ENCODE results near the gene SIRT2.
A peak's percentile ranks its signal among the peaks of the same experiment; 100 is the strongest.
"Not testable (repeated sequence)": the region's sequence is repeated elsewhere in the genome, so short reads cannot be mapped to it uniquely, and the experiment has no call there.

Gene SIRT2

DNA sequence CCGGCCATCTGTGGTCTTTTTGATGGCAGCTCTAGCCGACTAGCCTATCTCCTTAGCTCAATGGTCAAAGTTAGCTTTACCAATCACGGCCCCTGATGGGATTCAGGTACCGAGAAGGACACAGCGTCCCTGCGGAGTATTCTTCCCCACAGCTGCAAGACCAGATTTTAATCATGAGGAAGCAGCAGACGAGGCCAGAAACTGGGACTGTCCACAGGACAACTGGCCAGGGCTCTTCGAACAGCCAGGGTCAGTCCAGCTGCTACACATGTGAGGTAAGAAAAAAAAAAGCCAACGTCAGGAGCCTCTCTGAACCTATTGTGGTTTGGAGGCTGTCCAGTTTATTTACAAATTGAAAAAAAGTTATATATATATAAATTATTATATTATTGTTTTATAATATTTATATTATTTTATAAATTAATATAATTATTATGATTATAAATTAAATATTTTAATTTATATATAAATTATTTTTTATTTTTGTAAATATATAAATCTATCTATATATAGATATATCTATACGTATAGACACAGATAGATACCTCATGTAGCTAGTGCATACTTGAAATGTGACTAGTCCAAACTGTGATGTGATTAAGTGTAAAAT is 32.1 kb downstream of the SIRT2 start:
- no peak for DNase-seq

DNA sequence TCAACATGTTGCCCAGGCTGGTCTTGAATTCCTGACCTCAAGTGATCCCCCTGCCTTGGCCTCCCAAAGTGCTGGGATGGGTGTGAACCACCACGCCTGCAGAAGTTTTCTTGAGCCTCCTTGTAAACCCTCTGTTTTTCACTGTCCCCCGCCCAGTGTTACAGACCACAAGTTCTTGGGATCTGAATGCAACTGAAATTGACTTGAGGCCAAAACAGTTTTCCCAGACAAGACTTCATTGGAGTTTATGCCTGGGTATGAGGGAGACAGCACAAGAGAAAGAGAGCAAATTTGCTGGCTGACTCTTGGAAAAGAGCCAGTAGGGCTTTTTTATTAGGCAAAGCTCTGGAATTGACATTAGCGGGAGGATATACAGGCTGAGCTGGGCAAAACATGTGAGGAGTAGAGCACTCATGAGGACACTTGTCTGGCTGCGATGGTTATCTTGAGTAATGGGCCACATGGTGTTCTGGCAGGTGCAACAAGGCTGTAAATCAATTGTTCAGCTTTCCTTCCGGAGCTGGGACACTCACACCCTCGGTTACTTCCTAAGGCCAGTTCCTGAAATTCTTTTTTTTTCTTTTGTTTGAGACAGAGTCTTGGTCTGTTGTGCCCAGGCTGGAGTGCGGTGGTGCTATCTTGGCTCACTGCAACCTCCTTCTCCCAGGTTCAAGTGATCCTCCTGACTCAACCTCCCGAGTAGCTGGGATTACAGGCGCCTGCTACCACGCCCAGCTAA is 36.9 kb downstream of the SIRT2 start:
- no peak for DNase-seq

DNA sequence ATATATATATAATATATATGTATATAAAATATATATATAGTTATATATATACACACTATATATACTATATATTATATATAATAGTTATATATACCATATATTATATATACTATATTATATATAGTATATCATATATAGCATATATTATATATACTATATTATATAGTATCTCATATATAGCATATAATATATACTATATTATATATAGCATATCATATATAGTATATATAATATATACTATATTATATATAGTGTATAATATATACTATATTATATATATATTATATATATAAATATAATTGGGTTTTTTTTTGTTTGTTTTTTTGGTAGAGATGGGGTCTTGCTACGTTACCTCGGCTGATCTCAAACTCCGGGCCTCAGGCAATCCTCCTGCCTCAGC is 38.0 kb downstream of the SIRT2 start:
- DNase-seq: no peak

DNA sequence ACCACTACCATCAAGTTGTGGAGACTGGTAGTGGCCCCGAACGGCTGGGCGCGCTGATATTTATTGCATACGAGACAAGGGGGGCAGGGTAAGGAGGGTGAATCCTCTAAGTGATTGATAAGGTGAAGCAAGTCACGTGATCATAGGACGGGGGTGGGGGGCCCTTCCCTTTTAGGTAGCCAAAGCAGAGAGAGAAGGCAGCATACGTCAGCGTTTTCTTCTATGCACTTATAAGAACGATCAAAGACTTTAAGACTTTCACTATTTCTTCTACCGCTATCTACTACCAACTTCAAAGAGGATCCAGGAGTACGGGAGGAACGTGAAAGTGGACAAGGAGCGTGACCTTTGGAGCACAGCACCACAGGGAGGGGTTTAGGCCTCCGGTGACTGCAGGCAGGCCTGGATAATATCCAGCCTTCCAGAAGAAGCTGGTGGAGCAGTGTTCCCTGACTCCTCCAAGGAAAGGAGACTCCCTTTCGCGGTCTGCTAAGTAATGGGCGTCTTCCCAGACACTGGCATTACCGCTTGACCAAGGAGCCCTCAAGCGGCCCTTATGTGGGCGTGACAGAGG is 39.7 kb downstream of the SIRT2 start:
- not testable (repeated sequence) for DNase-seq

DNA sequence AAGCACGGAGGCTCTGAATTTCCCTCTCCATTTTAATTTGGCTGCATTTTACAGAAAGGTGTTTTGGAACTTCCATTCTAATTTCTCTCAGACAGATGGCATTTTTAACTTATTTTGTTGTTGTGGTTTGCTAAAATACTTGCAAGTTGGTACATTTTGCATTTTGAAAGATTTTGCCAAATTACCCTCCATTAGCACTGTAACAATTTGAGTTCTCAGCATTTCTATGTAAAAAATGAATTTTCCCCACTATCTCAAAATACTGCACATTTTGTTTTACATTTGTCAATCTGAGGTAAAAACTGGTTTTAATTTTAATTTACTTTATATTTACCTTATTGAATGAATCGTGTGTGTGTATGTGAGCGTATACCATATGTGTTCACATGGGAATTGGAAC is 42.6 kb downstream of the SIRT2 start:
- no peak for DNase-seq

DNA sequence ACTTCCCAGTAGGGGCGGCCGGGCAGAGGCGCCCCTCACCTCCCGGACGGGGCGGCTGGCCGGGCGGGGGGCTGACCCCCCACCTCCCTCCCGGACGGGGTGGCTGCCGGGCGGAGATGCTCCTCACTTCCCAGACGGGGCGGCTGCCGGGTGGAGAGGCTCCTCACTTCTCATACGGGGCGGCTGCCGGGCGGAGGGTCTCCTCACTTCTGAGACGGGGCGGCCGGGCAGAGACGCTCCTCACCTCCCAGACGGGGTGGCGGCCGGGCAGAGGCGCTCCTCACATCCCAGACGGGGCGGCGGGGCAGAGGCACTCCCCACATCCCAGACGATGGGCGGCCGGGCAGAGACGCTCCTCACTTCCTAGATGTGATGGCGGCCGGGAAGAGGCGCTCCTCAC is 43.7 kb downstream of the SIRT2 start:
- DNase-seq: not testable (repeated sequence)

DNA sequence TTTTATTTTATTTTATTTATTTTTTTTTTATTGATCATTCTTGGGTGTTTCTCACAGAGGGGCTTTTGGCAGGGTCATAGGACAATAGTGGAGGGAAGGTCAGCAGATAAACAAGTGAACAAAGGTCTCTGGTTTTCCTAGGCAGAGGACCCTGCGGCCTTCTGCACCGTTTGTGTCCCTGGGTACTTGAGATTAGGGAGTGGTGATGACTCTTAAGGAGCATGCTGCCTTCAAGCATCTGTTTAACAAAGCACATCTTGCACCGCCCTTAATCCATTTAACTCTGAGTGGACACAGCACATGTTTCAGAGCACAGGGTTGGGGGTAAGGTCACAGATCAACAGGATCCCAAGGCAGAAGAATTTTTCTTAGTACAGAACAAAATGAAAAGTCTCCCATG is 44.5 kb downstream of the SIRT2 start:
- DNase-seq: not testable (repeated sequence)

DNA sequence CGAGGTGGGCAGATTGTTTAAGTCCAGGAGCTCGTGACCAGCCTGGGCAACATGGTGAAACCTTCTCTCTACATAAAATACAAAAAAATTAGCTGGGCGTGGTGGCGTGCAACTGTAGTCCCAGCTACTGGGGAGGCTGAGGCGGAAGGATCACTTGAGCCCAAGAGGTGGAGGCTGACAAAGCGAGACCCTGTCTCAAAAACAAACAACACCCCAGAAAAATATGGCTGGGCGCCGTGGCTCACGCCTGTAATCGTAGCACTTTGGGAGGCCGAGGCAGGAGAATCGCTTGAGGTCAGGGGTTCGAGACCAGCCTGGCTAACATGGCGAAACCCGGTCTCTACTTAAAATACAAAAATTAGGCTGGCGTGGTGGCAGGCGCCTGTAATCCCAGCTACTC is 46.2 kb downstream of the SIRT2 start:
- DNase-seq: no peak

DNA sequence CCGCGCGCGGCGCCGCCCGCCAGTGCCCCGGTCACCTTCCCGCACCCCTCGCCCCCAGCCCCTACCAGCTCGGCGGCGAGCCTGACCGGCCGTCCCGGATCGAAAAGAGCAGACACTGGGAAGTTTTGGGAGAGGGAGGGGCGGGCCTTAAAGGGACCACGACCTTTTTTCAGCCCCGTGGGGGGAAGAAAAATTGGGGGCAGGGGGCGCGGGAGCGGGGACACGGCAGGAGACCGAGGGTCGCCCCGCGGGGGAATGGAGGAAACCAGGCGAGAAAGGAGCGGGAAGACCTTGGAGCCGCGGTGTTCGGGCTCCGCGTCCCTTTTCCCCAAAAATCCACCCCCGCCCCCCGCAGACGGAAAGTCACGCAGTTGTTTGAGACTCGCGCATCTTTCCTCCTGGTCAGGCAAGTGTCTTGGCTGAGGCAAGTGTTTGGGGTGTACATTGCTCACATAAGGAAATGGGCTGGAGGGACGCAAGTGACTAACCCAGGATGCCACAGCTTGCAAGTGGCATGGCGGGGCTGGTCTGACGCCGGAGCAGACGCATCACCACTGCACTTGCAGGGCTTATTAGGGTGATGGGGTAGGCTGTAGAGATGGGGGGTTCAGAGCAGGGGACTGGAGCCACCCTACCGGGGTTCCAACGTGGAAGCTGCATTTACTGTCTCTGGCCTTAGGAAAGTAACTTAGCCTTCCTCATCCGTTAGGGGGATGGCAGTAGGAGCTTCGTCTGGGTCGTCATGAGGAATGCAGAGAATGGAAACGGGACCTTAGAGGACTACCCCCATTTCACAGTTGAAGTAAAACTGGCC is 47.0 kb downstream of the SIRT2 start:
- peak; percentile 50 for DNase-seq

DNA sequence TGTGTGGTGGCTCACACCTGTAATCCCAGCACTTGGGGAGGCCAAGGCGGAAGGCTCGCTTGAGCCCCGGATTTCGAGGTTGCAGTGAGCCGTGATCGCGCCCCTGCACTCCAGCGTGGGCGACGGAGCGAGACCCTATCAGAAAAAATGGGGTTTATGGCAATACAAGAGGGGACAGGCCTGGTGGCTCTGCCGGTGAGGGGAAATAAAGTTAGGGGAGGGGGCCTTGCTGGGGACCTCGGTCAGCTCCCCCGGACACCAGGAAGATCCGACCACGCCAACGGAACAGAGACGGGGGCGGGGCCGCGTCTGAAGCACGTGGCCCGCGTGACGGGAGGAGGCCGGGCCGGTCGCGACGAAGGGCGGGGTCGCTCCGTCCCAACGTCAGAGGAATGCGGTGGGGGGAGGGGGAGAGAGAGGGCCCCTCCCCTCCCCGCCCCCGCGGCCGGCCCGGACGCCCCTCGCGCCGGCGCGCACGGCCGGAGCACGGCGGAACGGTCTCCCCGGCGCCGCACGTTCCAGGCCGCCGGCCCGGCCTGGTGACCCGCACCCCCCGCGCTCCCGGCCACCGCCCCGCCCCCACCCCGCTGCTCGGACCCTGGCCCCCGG is 47.7 kb downstream of the SIRT2 start:
- peak; percentile 86 for DNase-seq

DNA sequence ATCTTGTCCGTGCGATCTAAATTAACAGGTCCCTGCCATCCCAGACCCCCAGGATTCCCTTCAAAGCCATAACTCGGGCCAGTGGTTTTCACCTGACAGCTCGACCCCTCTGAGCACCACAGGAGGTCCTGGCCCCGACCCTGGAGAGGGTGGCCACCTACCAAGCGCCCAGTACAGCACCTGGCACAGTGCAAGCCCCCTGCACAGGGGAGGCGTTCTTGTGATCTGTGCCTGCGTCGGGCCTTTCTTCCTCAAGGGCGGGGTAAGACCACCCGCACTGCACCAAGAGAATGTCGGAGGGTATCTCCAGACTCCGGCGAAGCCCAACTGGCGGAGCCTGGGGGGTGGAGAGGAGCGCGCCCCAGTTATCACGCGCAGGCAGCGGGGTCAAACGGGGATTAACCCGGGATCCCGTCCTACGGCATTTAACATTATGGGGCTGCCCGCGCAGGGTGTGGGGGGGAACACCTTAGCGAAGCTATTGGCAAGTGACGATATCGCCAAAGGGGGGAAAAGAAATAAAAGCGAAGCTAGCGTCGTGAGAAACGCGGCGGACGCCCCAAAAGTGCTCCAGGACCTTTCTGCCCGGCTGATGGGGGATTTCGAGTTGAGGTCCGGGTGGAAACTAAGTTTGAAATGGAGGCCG is 48.3 kb downstream of the SIRT2 start:
- DNase-seq: peak; percentile 30

DNA sequence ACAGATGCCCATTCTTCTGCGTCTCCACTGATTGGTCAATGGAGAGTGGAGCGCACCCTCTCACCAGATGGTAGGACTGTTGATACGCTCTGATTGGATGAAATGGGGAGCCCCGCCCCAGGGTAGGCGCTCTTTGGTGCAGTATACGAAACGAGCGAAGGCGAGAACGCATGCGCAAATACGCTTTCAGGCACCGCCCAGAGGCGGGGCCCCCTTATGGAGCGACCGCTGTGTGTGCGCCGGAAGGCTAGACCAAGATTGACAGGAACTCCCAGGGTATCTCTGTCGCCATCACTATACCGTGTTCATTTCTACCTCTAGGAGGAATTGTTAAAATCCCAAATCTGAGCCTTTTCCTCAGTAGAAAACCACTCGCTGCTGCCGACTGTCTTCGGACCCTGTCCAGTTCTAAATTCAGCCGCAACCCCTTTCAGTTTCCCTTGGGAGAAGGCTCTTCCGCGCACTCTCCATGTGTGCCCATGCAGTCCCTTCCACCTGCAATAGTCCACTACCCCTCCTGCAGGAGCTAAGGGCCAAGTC is 48.9 kb downstream of the SIRT2 start:
- peak; percentile 92 for DNase-seq

DNA sequence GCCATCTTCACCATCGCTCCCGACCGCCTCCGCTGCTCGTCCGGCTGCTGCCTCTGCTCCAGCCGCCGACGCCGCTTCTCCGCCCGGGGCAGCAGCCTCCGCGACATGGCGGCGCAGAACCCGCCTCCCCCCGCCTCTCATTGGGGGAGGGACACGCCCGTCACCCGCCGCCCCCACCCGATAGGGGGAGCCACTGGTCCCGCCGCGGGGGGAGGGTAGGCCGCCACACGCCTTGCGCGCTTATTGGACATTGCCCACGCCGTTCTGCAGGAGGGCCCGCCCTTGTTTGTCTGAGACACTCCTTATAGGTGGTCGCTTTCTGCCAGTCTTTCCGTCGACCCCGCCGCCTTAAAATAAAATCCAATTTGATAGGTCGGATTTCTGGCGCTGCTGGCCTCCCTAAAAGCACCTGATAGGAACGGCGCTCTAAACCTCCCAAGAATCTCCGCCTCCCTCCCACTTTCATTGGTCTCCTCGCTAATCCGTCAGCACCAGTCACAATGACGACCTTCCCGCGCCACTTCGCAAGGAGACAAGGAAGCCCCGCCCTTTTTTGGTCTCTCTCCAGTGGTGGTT is 49.5 kb downstream of the SIRT2 start, which contains the start of gene HNRNPL:
Gene HNRNPL, minus strand, starts transcription at position 127 of the 576 bp plus-strand sequence. Its CDS starts 20 bp downstream, at position 107.
- DNase-seq: peak; percentile 98

DNA sequence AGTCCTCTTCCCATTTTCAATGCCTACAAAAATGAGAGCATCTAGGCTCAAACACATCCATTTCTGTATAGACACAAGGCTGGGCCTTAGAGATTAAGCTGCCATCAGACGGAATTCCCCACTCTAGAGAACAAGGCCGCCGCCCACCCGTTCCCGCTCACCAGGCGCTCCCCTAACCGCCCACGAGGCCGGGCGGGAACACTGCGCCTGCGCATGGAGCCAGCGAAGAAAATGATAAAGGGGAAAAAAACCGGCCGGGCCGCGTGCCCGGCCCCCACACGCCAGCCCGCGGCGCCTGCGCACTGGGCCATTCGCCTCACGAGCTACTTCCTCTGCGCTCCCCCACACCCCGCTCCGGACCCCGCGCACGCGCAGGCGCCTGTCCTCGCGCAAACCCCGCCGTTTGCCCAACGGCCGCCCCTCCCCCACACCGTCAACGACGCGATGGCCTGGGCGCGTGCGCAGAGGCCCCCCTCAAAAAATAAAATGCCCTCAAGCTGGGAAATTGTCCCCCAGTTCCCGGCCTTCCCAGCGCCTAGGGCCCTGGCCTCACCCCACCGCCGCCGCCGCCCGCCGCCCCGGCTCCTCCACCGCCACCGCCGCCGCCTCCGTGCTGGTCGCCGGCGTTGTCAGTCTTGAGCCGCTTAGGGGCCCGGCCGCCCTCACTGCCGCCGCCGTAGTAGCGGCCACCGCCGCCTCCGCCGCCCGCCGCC is 50.1 kb downstream of the SIRT2 start:
- DNase-seq: peak; percentile 96

DNA sequence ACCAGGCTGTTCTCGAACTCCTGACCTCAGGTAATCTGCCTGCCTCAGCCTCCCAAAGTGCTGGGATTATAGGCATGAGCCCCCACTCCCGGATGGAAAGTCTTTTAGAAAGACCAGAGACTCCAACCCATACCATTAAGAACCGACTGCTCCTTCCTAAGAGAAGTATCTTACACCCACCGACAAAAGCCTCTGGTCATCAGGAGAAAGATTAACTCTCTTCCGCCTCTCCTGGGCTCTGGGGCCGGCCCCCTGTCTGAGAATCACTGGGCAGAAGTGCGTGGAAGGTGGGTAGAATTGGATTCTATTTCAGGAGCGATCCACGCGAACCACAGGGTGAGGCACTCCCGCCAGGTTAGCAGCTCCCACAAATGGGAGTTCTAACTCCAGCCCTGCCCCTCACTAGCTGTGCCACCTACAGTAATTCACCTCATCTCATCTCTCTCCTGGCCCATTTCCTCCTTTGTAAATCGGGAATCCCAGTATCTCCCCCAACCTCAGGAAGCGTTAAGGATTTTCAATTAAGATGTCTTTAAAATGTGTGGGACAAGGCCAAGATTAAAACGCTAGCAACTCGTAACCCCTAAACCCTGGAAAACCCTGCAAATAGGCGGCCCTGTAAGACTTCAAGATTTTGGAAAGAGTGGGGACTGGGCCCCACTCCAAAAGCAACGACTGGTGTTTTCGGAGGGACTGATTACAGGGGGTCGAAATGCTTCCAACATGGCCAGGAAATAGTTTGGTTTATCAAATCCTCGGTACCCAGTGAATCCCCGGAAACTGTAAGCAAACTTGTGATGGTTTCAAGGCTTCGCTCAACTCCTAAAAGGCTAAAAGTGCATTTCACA is 50.9 kb downstream of the SIRT2 start:
- DNase-seq: no peak

DNA sequence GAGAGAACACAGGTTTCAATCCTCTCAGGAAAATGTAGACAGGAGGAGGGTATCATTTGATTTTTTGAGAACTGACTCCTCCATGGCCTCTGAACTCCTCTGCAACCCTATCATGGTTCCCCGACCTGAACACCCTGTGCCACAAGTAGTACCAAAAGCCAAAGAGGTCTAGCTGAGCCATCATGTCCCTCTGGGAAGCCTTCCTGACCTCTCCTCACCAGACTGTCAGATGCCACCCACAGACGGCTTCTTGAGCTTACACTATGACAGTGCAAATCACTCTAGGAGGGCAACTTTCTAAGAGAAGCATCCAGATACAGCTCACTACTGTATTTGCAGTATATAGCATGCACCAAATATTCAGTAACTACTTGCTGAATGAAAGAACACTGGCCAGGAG is 53.3 kb downstream of the SIRT2 start:
- DNase-seq: no peak

DNA sequence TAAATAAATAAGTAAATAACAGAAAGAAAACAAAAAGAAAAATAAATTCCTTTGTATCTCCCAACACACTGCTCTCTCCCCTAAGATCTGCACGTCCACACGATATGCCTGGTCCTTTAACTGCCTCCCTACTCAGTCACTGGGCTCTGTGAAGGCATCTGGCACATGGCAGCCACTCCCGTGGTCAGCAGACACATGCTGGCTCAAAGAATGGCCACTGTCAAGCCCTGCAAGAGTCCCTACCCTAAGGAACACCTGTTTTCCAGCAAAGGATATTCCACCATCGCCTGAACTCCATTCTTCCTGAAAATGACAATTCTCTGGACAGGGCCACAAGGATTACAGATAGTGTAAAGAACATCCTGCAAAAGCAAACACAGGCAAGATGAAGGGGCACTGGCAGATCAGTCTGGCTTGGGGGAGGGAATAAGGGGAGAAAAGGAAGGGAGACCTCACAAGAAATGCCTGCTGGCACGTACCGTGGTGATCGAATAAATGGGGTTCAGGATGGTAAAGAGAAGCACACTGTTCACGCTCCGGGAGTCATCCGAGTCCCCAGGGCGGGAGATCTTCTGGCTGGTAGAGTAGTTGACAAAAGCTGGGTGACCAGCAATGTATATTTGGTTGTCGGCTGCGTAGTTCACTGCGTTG is 53.9 kb downstream of the SIRT2 start:
- DNase-seq: no peak

DNA sequence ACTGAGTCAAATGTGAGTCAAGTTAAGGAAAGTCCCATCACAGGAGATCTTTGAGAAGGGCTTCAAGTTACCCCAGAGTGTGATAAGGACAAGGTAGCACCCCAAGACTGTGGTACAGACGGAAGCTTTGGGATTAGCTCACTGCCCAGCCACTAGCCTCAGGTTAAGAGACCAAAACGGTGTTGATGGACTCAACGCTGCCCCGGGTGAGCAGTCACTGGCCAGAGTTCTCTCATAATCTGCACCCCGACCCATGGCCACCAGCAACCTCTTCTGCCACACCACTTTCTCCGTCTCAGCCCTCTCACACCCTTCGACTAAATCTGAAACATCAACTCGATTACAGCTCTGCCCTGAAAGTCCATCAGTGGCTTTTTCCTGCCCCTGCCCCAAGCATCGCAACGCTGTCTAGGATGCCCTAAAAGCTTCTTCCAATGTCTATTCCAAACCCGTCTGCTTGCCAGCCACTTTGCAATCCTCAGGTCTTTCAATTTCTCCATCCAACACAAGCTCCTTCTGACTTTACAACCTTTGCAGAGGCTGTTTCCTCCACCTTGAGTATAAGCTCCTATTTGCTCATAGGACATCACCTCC is 55.2 kb downstream of the SIRT2 start:
- no peak for DNase-seq

DNA sequence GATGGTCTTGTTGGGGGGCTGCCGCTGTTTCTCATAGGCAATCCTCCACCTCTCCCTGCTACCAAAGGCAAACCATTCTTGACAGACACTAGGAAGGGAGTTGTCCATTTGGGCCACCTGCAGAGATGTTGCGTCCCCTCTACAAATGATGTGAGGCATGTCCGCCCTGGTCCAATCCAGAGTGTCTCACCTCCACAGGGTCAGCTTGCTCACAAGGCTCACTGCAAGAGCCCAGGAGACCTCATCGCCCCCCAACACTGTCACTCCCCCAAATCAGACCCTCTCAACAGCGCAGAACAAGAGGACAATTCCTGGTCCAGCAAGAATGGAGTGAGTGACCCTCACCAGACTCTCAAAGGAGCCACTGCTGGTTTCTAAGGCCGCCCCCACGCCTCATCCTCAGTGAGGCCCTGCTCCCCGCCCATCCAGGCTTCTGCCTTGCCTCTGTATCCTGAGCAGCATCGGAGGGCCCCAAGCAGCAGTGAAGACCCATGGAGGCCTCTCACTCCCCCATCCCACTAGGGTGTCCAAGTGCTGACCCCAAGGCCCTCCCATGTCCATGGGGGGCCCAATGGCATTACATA is 56.2 kb downstream of the SIRT2 start:
- no peak for DNase-seq
